ENCODE measurements around the gene GPHA2.

GPHA2 gene

DNA sequence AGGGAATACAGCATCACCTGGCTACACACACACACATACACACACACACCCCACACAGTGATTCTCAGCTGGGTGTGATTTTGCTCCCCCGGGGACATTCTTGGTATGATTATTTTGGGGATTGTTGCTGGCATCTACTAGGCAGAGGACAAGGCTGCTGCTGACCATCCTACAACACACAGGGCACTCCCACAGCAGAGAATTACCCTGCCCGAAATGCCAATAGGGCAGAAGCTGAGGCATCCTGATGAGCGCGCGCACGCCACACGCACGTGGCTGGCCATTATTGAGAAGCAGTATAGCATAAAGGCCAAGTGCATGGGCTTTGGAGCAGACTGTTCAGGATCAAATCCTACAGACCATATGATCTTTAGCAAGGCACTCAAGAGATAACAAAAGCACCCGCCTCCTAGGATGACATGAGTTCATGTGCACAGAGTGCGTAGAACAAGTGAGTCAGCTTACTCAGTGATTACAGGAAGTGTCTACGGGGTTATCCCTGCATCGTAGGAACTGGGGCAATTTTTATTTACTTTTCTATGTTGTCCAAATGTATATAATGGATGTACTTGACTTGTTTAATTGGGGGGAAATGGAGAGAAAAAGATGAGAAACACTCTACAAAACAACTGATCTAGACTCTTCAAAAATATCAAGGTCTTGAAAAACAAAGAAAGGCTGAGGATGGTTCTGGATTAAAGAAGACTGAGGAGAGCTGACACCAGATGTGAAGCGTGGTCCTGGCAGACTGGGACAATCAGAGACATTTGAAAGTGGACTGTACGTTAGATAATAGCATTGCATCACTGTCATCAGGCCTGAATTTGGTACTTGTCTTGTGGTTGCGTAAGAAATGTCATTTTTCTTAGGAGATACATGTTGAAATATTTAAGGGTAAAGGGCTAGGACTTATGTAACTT lies 50.1 kb downstream of the GPHA2 start:
- H3K79me2 ChIP-seq (ENCODE audit: control insufficient read depth, low read length) = no peaks in the 10 kb centered on the region
- peaks cover 67% of the 10 kb centered on the region for H3K4me1 ChIP-seq (ENCODE audit: control insufficient read depth, low read length)
- no peaks in the 10 kb centered on the region for H3K9me2 ChIP-seq (replicated peaks; ENCODE audit: control insufficient read depth, low read length)
- H3K36me3 ChIP-seq (ENCODE audit: control insufficient read depth, low read length) = no peaks in the 10 kb centered on the region
- no peaks in the 10 kb centered on the region for H3K9me3 ChIP-seq (ENCODE audit: control insufficient read depth, insufficient read depth, low read length)
- no peak overlapping the region for H3K27ac ChIP-seq (ENCODE audit: low read depth, low read length)
- H3K4me2 ChIP-seq (ENCODE audit: low read length) = no peak overlapping the region
- no peak for TF ChIP-seq EZH2phosphoT487 (IDR thresholded peaks at IDR 0.05; ENCODE audit: borderline replicate concordance, low read length)
- TF ChIP-seq, protein P1, sequence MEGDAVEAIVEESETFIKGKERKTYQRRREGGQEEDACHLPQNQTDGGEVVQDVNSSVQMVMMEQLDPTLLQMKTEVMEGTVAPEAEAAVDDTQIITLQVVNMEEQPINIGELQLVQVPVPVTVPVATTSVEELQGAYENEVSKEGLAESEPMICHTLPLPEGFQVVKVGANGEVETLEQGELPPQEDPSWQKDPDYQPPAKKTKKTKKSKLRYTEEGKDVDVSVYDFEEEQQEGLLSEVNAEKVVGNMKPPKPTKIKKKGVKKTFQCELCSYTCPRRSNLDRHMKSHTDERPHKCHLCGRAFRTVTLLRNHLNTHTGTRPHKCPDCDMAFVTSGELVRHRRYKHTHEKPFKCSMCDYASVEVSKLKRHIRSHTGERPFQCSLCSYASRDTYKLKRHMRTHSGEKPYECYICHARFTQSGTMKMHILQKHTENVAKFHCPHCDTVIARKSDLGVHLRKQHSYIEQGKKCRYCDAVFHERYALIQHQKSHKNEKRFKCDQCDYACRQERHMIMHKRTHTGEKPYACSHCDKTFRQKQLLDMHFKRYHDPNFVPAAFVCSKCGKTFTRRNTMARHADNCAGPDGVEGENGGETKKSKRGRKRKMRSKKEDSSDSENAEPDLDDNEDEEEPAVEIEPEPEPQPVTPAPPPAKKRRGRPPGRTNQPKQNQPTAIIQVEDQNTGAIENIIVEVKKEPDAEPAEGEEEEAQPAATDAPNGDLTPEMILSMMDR (IDR thresholded peaks at IDR 0.05; ENCODE audit: low read depth, low read length, poor library complexity, severe bottlenecking) = no peak
- no peak overlapping the region for H3K4me3 ChIP-seq (ENCODE audit: low read length)
- H3K27me3 ChIP-seq (ENCODE audit: control insufficient read depth, low read length) = no peaks in the 10 kb centered on the region
- H4K20me1 ChIP-seq (ENCODE audit: control insufficient read depth, insufficient read depth, low read depth, low read length) = no peaks in the 10 kb centered on the region
- peaks cover 10% of the 10 kb centered on the region for H3F3A ChIP-seq (ENCODE audit: control insufficient read depth, insufficient read depth)
